GM12874 (cell line): Measurements from ENCODE around the gene CDKAL1.

Experiments used
- CTCF ChIP-seq: IDR thresholded peaks from 2 replicates; pipeline ENCODE4 v1.5.1; 2011; ENCODE audit warnings: low read depth, mild to moderate bottlenecking, control low read depth, low read length, moderate library complexity; ENCODE audit not compliant: insufficient read depth

The CDKAL1 gene

DNA sequence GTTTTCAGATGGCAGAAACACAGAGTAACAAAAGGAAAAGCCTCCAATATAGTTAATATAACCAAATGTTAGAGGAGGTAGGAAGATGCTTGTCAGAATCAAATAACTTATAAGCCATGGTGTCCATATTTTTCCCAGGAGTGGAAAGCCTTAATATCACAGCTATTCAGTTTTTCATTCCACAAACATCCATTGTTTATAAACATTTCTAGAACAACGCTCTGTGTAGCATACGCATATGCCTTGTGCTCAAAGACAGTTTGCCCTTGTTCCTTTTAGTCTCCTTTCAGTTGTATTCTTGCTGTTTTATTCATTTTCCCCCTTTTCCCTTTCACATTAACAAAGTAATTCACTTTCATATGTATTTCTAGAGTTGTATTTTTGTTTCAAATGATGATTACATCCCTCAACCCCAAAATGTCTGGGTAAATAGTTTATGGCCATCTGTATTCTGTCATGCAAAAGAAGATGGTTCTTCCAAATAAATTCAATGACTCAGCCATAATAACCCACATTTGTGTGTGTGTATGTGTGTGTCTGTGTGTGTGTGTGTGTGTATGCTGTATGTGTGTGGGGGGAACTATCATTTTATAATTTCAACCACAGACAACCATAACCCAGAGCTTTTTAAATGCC, 603.6 kb downstream of the CDKAL1 start:
- TF ChIP-seq CTCF: no peak

DNA sequence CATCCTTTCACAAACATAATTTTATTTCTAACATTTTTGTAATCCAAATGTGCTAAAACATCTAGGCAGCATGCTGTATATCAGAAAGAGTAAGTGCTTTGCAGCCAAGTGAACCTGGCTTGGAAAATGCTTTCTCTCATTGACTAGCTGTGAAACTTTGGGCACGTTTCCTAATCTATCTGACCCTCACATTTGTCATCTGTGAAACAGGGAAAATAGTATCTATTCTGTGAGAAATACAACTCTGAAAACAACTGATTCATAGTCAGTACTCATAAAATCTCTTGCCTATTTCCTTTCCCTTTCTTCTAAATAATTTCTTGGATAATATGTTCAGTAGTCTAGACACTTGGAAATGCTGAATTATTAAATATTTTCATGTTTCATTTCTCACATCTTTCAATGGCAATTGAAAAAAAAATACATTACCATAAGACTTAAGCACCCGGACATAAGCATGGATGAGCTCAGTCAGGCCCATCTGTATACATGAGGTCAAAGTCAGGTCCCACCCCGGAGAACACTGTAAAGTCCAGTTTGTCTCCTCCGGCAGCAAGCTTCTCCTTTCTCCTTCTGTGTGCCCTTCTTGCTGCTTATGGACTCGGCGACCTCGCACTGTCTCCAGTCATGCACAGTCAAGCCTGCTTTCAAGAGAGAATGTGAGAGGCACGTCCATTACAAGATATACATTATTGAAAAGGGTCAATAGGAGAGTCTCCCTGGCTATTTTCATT, 604.2 kb downstream of the CDKAL1 start:
- TF ChIP-seq CTCF: no peak

GRCh38 chr6:21140966-21141365, 606.7 kb downstream of the CDKAL1 start:
- TF ChIP-seq CTCF: no peak

- TF ChIP-seq CTCF: no peak
Measured at GRCh38 chr6:21141616-21142303, 607.5 kb downstream of the CDKAL1 start.

DNA sequence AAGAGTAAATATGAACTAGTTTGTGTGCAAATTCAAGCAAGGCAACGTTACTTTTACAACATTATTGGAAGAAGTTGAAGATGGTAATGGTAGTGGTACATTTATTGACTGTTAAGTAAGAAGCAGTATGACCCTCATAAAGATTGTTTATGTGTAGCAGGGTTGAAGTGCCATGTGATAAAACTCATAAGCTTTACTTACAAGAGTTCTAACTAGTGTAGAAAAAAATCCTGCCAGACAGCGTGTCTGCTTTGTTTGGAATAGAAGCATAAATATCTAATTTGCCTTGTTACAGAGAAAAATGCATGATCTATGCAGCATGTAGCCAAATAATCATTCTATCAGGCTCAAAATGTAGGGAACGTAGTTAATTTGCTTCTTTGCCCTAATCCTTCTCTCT, 608.5 kb downstream of the CDKAL1 start:
- TF ChIP-seq CTCF: no peak

DNA sequence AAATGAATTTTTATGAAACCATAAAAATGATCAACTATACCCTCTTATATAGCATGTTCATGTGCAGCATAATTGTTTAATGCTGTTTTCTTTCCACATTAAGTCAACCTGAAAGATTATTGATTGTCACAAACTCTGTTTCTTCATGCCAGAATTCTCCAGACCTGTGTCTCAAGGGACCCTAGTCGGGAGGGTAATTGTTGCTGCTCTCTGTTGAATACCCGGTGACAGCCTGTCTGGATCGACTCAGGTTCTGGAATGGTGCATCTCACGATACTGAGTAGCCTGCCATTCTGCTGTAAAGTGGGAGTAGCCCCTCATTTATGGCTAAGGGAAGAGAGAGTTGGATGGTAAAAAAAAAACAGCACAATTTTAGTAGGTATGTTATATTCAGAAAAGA, 609.4 kb downstream of the CDKAL1 start:
- TF ChIP-seq CTCF: no peak

- no peak for TF ChIP-seq CTCF
Measured at GRCh38 chr6:21144928-21145327, 610.7 kb downstream of the CDKAL1 start.
